Hepatocyte (in vitro differentiated cells): ENCODE data around the gene CCM2L. TPM values are rescaled to one million over a fixed set of nuclear protein-coding genes. Genes with fewer than 3 reads are reported as not detected.
A peak's percentile ranks its signal among the peaks of the same experiment; 100 is the strongest.

ENCODE experiments used
- DNase-seq: peaks from one replicate; pipeline ENCODE4 v3.0.0-alpha.2; 2016; ENCODE audit warnings: low spot score
- H2AFZ ChIP-seq: fragments of 200-600 bp; sonication (generic); 2 replicates; pipeline ENCODE4 v1.6.0; 2016; ENCODE audit warnings: antibody characterized with exemption, mild to moderate bottlenecking
- H3K27ac ChIP-seq: fragments of 200-600 bp; sonication (generic); 2 replicates; pipeline ENCODE4 v1.5.1; 2016; ENCODE audit warnings: mild to moderate bottlenecking
- H3K27me3 ChIP-seq: fragments of 200-600 bp; sonication (generic); 2 replicates; pipeline ENCODE4 v1.6.1; 2016
- H3K36me3 ChIP-seq: fragments of 200-600 bp; sonication (generic); replicated peaks from 2 replicates; pipeline ENCODE4 v1.5.1; 2016; ENCODE audit warnings: low read depth; ENCODE audit not compliant: insufficient read depth
- H3K4me1 ChIP-seq: fragments of 200-600 bp; sonication (generic); 2 replicates; pipeline ENCODE4 v1.5.1; 2016; ENCODE audit warnings: mild to moderate bottlenecking, moderate library complexity; ENCODE audit not compliant: insufficient read depth
- H3K4me2 ChIP-seq: fragments of 200-600 bp; sonication (generic); 2 replicates; pipeline ENCODE4 v1.6.0; 2016
- H3K4me3 ChIP-seq: fragments of 200-600 bp; sonication (generic); 2 replicates; pipeline ENCODE4 v1.5.1; 2016; ENCODE audit warnings: mild to moderate bottlenecking
- H3K79me2 ChIP-seq: fragments of 200-600 bp; sonication (generic); 2 replicates; pipeline ENCODE4 v1.6.0; 2017; ENCODE audit warnings: mild to moderate bottlenecking
- H3K9me2 ChIP-seq: fragments of 200-600 bp; sonication (generic); replicated peaks from 2 replicates; pipeline ENCODE4 v1.6.0; 2017; ENCODE audit warnings: mild to moderate bottlenecking; ENCODE audit not compliant: insufficient read depth
- H3K9me3 ChIP-seq: fragments of 200-600 bp; sonication (generic); 2 replicates; pipeline ENCODE4 v1.5.1; 2016; ENCODE audit warnings: low read depth, mild to moderate bottlenecking
- H4K20me1 ChIP-seq: fragments of 200-600 bp; sonication (generic); 2 replicates; pipeline ENCODE4 v1.6.0; 2016; ENCODE audit warnings: mild to moderate bottlenecking; ENCODE audit not compliant: insufficient read depth, poor library complexity, severe bottlenecking
- CTCF ChIP-seq: fragments of 200-600 bp; sonication (generic); IDR thresholded peaks from 2 replicates; pipeline ENCODE4 v1.5.1; 2016; ENCODE audit warnings: antibody characterized with exemption, mild to moderate bottlenecking; ENCODE audit not compliant: poor library complexity
- EZH2 ChIP-seq: fragments of 200-600 bp; sonication (generic); IDR thresholded peaks from 2 replicates; pipeline ENCODE4 v1.6.1; 2016; ENCODE audit warnings: antibody characterized with exemption, mild to moderate bottlenecking, borderline replicate concordance
- EZH2phosphoT487 ChIP-seq: fragments of 200-600 bp; sonication (generic); IDR thresholded peaks from one replicate; pipeline ENCODE4 v1.6.1; 2018; ENCODE audit warnings: antibody characterized with exemption, mild to moderate bottlenecking, low read depth, moderate library complexity; ENCODE audit not compliant: unreplicated experiment, severe bottlenecking
- WGBS: methylation state at CpG from one replicate; pipeline ENCODE4 v1.1.6; 2016; ENCODE audit warnings: low lambda C conversion rate; ENCODE audit errors: missing lambda C conversion rate; 5-methylcytosine and 5-hydroxymethylcytosine counted together
- polyA plus RNA-seq: library from polyadenylated mRNA; unstranded; fragments of >200 nt; fragmentation: Nextera tagmentation; extraction: Ambion mirVana; gene quantifications from 2 replicates; pipeline ENCODE4 v1.2.1, GENCODE V29; 2016
- total RNA-seq: library from RNA; depleted of rRNA; stranded (reverse); fragments of >200 nt; gene quantifications from 2 replicates; pipeline ENCODE4 v1.2.3, GENCODE V29; 2014

Gene CCM2L
- total and polyA plus RNA-seq, 2 experiments from 2014 or later = 0.77 to 1.0 TPM

GRCh38 chr20:32018269-32019155, 8.3 kb downstream of the CCM2L start:
- peak overlapping the region; percentile 77 for H2AFZ ChIP-seq
- WGBS = under 1% methylated on average over 31 of the region's 67 CpGs
- H3K36me3 ChIP-seq = no peaks in the 10 kb centered on the region
- H3K4me3 ChIP-seq = peak overlapping the region; percentile 65
- H3K4me1 ChIP-seq = peaks cover 8% of the 10 kb centered on the region
- H3K79me2 ChIP-seq = no peaks in the 10 kb centered on the region
- H4K20me1 ChIP-seq = no peaks in the 10 kb centered on the region
- peak; percentile 90 for DNase-seq
- peak overlapping the region; percentile 94 for H3K4me2 ChIP-seq
- H3K9me3 ChIP-seq = no peaks in the 10 kb centered on the region
- no peaks in the 10 kb centered on the region for H3K9me2 ChIP-seq
- peaks cover 72% of the 10 kb centered on the region for H3K27me3 ChIP-seq
- H3K27ac ChIP-seq = no peak overlapping the region
- TF ChIP-seq EZH2 (no peak), CTCF (peak; percentile 20), EZH2phosphoT487 (no peak)

GRCh38 chr20:32019156-32019510, 8.9 kb downstream of the CCM2L start:
- Histone ChIP-seq H3K4me2 (peak overlapping the region; percentile 94), H3K79me2 (no peaks in the 10 kb centered on the region), H3K36me3 (no peaks in the 10 kb centered on the region), H3K4me3 (peak overlapping the region; percentile 65), H2AFZ (no peak overlapping the region), H3K9me3 (no peaks in the 10 kb centered on the region), H4K20me1 (no peaks in the 10 kb centered on the region), H3K27ac (no peak overlapping the region), H3K27me3 (peaks cover 76% of the 10 kb centered on the region), H3K4me1 (peaks cover 8% of the 10 kb centered on the region), H3K9me2 (no peaks in the 10 kb centered on the region)
- WGBS = 3% methylated on average over 5 of the region's 42 CpGs
- TF ChIP-seq EZH2phosphoT487 (no peak), EZH2 (no peak), CTCF (peak; percentile 19)
- peak; percentile 72 for DNase-seq

- H3K4me2 ChIP-seq = peak overlapping the region; percentile 94
- peaks cover 8% of the 10 kb centered on the region for H3K4me1 ChIP-seq
- H3K27ac ChIP-seq = no peak overlapping the region
- peak overlapping the region; percentile 65 for H3K4me3 ChIP-seq
- H3K27me3 ChIP-seq = peaks cover 79% of the 10 kb centered on the region
- DNase-seq = no peak
- no peaks in the 10 kb centered on the region for H3K9me2 ChIP-seq
- H3K79me2 ChIP-seq = no peaks in the 10 kb centered on the region
- no peaks in the 10 kb centered on the region for H4K20me1 ChIP-seq
- H3K9me3 ChIP-seq = no peaks in the 10 kb centered on the region
- TF ChIP-seq EZH2phosphoT487 (no peak), EZH2 (no peak), CTCF (no peak)
- no peaks in the 10 kb centered on the region for H3K36me3 ChIP-seq
- 51% methylated on average over 11 of the region's 11 CpGs for WGBS
- H2AFZ ChIP-seq = no peak overlapping the region
Observed at GRCh38 chr20:32019563-32020463, 9.6 kb downstream of the CCM2L start.
